ENCODE data around the gene ZNF180.

ZNF180 gene

DNA sequence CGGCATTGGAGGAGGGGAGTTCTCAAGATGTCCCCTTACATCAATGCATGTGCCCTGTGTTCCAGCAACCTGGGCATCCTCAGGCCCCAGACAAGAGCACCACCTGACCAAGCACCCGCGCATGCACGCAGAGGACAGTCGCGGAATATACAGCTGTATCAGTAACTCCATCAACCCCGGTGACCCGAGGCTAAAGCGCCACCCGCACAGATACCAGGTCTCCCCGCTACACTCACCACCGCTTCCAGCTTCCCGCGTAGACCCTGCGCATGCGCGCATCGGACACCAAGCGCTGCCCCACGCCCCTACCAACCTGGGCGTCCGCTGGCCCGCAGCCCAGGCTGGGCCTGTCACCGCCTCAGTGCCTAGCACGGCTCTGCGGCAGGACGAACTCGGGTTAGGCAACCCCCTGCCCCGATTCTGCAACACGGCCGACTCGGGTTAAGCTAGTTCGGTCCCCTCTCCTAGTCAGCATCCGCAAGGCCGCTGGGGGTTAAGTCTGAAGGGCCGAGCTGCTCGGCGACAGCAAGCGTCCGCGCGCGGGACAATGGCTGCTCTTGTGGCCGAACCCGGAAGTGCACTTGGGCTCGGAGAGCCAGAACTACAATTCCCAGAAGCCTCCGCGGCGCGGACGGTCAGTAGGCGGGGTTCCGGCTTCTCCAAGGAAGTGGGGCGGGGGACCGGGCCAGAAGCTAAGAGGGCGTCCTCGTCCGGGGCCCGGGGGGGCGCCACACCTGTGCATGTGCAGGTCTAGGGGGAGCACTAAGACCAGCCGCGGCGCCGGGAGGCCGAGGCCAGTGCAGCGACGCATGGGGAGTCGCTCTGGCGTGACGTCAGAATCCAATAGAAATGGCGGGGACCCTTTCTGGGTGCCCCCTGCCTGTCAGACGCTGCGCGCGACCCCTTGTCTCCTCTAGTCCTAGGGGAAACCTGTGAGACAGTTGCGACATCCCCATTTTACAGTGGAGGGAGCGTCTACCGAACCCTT, at the start of gene ZNF180:
TSS of gene ZNF180 (minus strand) at position 561 of the 988 bp plus-strand sequence. CDS start 3,188 bp downstream, outside the sequence.
- TF ChIP-seq, protein P1, sequence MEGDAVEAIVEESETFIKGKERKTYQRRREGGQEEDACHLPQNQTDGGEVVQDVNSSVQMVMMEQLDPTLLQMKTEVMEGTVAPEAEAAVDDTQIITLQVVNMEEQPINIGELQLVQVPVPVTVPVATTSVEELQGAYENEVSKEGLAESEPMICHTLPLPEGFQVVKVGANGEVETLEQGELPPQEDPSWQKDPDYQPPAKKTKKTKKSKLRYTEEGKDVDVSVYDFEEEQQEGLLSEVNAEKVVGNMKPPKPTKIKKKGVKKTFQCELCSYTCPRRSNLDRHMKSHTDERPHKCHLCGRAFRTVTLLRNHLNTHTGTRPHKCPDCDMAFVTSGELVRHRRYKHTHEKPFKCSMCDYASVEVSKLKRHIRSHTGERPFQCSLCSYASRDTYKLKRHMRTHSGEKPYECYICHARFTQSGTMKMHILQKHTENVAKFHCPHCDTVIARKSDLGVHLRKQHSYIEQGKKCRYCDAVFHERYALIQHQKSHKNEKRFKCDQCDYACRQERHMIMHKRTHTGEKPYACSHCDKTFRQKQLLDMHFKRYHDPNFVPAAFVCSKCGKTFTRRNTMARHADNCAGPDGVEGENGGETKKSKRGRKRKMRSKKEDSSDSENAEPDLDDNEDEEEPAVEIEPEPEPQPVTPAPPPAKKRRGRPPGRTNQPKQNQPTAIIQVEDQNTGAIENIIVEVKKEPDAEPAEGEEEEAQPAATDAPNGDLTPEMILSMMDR (IDR thresholded peaks at IDR 0.05; ENCODE audit: low read depth, low read length, missing control alignments) = peak; percentile 45
- peak within 1 kb of the TSS; percentile 59 for H3K4me3 ChIP-seq (ENCODE audit: low read depth, low read length)
- DNase-seq (ENCODE audit: low read depth) = peak; percentile 92

DNA sequence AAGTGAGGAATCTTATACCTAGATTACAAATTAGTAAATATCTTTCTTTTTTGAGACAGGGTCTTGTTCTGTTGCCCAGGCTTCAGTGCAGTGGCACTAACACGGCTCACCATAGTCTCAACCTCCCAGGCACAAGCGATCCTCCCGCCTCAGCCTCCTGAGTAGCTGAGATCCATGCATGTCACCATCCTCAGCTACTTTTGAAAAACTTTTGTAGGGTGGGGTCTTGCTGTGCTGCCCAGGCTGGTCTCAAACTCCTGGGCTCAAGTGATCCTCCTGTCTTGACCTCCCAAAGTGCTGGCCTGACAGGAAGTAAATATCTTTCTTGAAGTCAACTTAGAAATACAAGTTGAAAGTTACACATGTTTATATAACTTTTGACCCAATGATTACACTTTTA, 49.2 kb upstream of the ZNF180 start:
- DNase-seq (ENCODE audit: low read depth) = no peak
- H3K4me3 ChIP-seq (ENCODE audit: low read depth, low read length) = no peak overlapping the region
- TF ChIP-seq, protein P1 (IDR thresholded peaks at IDR 0.05; ENCODE audit: low read depth, low read length, missing control alignments) = no peak

DNA sequence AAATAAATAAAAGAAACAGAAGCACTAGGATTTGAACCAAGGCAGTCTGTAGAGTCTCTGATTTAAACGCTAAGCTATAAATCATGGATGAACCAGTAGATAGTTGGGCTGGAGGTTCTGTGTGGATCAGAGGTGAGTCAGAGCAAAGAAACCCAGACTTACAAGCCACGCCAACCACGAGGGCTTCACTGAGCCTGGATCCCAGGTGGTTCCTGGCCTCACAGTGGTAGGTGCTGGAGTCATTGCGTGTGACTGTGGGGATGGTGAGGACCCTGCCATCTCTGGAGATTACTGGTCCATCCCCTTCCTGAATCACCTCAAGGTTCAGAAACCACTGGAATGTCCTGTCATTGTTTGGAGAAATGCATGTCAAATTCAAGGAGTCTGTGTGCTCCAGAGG, 48.4 kb upstream of the ZNF180 start:
- DNase-seq (ENCODE audit: low read depth) = no peak
- TF ChIP-seq, protein P1 (IDR thresholded peaks at IDR 0.05; ENCODE audit: low read depth, low read length, missing control alignments) = no peak
- no peak overlapping the region for H3K4me3 ChIP-seq (ENCODE audit: low read depth, low read length)

- DNase-seq (ENCODE audit: low read depth) = no peak
- TF ChIP-seq, protein P1 (IDR thresholded peaks at IDR 0.05; ENCODE audit: low read depth, low read length, missing control alignments) = no peak
- H3K4me3 ChIP-seq (ENCODE audit: low read depth, low read length) = no peak overlapping the region
Measured at GRCh38 chr19:44544031-44544430, 43.7 kb upstream of the ZNF180 start.

GRCh38 chr19:44542671-44543070, 42.3 kb upstream of the ZNF180 start:
- no peak for DNase-seq (ENCODE audit: low read depth)
- H3K4me3 ChIP-seq (ENCODE audit: low read depth, low read length) = no peak overlapping the region
- TF ChIP-seq, protein P1 (IDR thresholded peaks at IDR 0.05; ENCODE audit: low read depth, low read length, missing control alignments) = no peak

DNA sequence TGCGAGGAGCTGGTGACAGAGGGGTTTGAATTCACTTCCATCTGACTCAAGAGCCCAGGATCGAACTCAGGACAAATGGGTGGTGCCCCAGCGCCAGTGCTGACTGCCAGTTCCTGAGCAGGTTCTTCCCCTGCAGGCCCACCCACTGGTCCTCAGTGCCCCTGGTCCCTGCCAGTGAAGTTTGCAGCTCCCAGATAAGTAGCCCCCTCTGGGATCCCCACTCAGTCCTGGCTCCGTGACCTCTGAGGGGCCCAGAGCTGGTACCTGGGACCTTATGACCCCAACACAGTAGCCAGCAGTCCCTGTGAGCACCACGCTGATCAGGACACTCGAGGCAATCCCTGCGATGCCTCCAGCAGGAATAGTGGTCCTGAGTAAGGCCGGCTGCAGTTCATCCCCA, 40.4 kb upstream of the ZNF180 start:
- no peak for DNase-seq (ENCODE audit: low read depth)
- no peak overlapping the region for H3K4me3 ChIP-seq (ENCODE audit: low read depth, low read length)
- TF ChIP-seq, protein P1 (IDR thresholded peaks at IDR 0.05; ENCODE audit: low read depth, low read length, missing control alignments) = no peak

Data from GM12864 (cell line).